ENCODE results near the gene TAF11L6.

GRCh38 chr5:17482790-17483189, 45.7 kb upstream of the TAF11L6 start:
- TF ChIP-seq ZNF274 (IDR thresholded peaks at IDR 0.05; ENCODE audit: low read depth, low read length) (no peak), SUZ12 (IDR thresholded peaks at IDR 0.05; ENCODE audit: extremely low read depth, insufficient read depth, insufficient read length) (no peak)
